ENCODE measurements around the gene SCGB1A1.

Gene SCGB1A1

DNA sequence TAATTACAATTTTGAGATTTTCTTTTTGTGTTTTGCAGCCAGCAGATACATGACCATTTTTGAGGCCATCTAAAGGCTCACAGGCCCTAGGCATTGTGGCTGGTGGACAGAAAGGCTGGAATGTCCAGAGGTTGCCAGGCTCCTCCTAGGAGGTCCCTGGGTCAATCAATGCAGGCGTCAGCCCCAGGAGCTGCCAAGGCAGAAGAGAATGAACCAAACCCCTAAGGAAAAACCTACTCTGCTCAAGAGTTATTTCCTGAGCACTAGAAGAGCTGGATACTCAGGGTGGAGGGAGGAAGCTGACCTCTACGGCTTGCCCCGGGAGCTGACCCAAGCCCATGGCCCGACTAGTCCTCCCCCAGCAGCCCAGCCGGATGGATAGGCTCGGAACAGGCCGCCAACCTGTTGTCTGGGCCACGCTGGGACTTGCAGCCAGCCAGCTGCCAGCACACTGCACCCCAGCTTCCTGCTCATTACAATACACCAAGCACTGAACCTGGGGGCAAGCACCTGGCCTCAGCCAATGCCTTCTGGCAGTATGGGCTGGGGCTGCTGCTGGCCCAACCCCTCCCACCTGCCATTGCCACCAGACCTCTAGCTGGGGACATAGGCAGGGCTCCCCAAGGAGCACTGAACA, 5.7 kb upstream of the SCGB1A1 start:
- no peak overlapping the region for H3K4me3 ChIP-seq (ENCODE audit: low read depth, low read length)
- TF ChIP-seq, protein P1, sequence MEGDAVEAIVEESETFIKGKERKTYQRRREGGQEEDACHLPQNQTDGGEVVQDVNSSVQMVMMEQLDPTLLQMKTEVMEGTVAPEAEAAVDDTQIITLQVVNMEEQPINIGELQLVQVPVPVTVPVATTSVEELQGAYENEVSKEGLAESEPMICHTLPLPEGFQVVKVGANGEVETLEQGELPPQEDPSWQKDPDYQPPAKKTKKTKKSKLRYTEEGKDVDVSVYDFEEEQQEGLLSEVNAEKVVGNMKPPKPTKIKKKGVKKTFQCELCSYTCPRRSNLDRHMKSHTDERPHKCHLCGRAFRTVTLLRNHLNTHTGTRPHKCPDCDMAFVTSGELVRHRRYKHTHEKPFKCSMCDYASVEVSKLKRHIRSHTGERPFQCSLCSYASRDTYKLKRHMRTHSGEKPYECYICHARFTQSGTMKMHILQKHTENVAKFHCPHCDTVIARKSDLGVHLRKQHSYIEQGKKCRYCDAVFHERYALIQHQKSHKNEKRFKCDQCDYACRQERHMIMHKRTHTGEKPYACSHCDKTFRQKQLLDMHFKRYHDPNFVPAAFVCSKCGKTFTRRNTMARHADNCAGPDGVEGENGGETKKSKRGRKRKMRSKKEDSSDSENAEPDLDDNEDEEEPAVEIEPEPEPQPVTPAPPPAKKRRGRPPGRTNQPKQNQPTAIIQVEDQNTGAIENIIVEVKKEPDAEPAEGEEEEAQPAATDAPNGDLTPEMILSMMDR (IDR thresholded peaks at IDR 0.05; ENCODE audit: borderline replicate concordance, insufficient read depth, low read depth, low read length): no peak

DNA sequence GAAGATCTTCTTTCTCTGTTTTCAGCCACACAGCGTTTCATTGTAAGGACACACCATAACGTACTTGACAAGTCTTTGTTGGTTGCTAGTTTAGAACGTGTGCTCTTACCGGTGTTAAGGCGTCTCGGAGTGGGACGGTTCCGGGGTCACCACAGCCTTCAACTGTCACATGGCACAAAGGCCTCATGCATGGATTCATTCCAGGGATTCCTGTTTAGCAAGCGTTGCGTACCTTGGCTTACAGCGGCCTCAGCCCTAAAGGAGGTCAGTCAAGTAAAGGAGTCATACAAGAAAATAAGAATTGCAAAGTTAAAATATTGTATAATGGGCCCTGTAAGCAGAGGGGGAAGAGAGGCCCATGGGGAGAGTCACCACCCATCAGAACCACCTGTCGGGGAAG, 2.2 kb upstream of the SCGB1A1 start:
- TF ChIP-seq, protein P1 (IDR thresholded peaks at IDR 0.05; ENCODE audit: borderline replicate concordance, insufficient read depth, low read depth, low read length): no peak
- no peak overlapping the region for H3K4me3 ChIP-seq (ENCODE audit: low read depth, low read length)

- H3K4me3 ChIP-seq (ENCODE audit: low read depth, low read length): no peak overlapping the region
- TF ChIP-seq, protein P1 (IDR thresholded peaks at IDR 0.05; ENCODE audit: borderline replicate concordance, insufficient read depth, low read depth, low read length): no peak
Observed at GRCh38 chr11:62418136-62418535, 697 bp upstream of the SCGB1A1 start.

- TF ChIP-seq, protein P1 (IDR thresholded peaks at IDR 0.05; ENCODE audit: borderline replicate concordance, insufficient read depth, low read depth, low read length): no peak
- no peak overlapping the region for H3K4me3 ChIP-seq (ENCODE audit: low read depth, low read length)
Observed at GRCh38 chr11:62419314-62419929, 589 bp downstream of the SCGB1A1 start.

DNA sequence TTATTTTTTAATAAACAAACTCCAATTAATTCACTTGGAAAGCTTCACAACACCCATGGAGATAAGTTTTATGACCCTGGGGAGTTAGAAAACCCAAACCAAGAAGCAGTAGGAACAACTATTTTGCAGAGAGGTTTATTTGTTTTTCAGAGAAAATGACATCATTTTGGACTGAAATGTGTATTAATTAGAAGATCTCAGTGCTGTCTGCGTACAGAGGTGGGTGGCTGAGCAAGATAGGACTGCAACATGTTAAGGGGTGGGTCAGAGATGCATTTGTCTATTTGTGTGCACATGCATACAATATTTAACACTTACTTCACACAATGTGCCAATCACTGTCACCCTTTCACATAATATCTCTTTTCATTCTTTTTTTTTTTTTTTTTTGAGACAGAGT, 1.1 kb downstream of the SCGB1A1 start:
- TF ChIP-seq, protein P1 (IDR thresholded peaks at IDR 0.05; ENCODE audit: borderline replicate concordance, insufficient read depth, low read depth, low read length): no peak
- H3K4me3 ChIP-seq (ENCODE audit: low read depth, low read length): no peak overlapping the region

DNA sequence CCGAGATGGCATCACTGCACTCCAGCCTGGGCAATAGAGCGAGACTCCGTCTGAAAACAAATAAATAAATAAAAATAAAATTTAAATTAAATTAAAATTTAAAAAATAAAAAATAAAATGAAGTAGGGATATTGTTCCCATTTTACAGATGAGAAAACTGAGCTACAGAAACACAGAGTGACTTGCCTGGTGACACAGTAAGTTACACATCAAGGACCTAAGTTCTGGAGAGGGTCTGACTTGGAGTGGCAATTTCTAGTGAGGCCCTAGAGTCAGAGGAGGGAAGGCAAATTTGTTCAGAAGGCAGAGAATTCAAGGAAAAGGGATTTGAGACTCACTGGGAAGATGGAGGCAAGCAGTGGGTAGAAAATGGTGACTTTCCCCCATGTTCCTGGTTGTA, 2.0 kb downstream of the SCGB1A1 start:
- TF ChIP-seq, protein P1 (IDR thresholded peaks at IDR 0.05; ENCODE audit: borderline replicate concordance, insufficient read depth, low read depth, low read length): no peak

GRCh38 chr11:62421996-62422395, 3.2 kb downstream of the SCGB1A1 start:
- TF ChIP-seq, protein P1 (IDR thresholded peaks at IDR 0.05; ENCODE audit: borderline replicate concordance, insufficient read depth, low read depth, low read length): no peak
- no peak overlapping the region for H3K4me3 ChIP-seq (ENCODE audit: low read depth, low read length)

More for the DNA sequence above, 2.0 kb downstream of the SCGB1A1 start:
- H3K4me3 ChIP-seq (ENCODE audit: low read depth, low read length): no peak overlapping the region

All from GM12875 (cell line).